CD14-positive monocyte (primary cell): ENCODE results near the gene SUCLG2. TPM values are rescaled to one million over a fixed set of nuclear protein-coding genes. Genes with fewer than 3 reads are reported as not detected.

Experiments
- DNase-seq, 3 donors: peaks; one replicate each; pipeline ENCODE4 v3.0.0-alpha.2; 2011 to 2022
- H2AFZ ChIP-seq: 2 replicates; pipeline ENCODE4 v1.6.0; 2012; ENCODE audit warnings: mild to moderate bottlenecking, low read depth, low read length, inconsistent platforms; ENCODE audit not compliant: insufficient read depth, poor library complexity, severe bottlenecking
- H3K27ac ChIP-seq, 2 donors: 1 replicate in 1 of 2; 2 replicates in 1 of 2; pipeline ENCODE4 v1.5.1; 2012 to 2013; ENCODE audit warnings: low read length in 2 of 2, control low read depth in 1 of 2, inconsistent platforms in 1 of 2, low read depth in 1 of 2, mild to moderate bottlenecking in 1 of 2
- H3K27me3 ChIP-seq, 2 donors: one replicate each; pipeline versions ENCODE4 v1.6.0 to v1.6.1; 2011 to 2013; ENCODE audit warnings: low read length in 2 of 2; ENCODE audit not compliant: control insufficient read depth in 2 of 2, insufficient read depth in 2 of 2
- H3K36me3 ChIP-seq, 2 donors: replicated peaks in 1 of 2; 1 replicate in 1 of 2; 2 replicates in 1 of 2; pipeline versions ENCODE4 v1.5.1 to v1.6.1; 2012 to 2013; ENCODE audit warnings: low read length in 2 of 2, control low read depth in 1 of 2, inconsistent platforms in 1 of 2, mild to moderate bottlenecking in 1 of 2; ENCODE audit not compliant: insufficient read depth in 2 of 2, control insufficient read depth in 1 of 2
- H3K4me1 ChIP-seq, 2 donors: 1 replicate in 1 of 2; 2 replicates in 1 of 2; pipeline versions ENCODE4 v1.5.1 to v1.6.1; 2012 to 2013; ENCODE audit warnings: low read length in 2 of 2, control low read depth in 1 of 2, inconsistent platforms in 1 of 2, mild to moderate bottlenecking in 1 of 2, moderate library complexity in 1 of 2; ENCODE audit not compliant: insufficient read depth in 2 of 2, control insufficient read depth in 1 of 2
- H3K4me2 ChIP-seq: replicated peaks from 2 replicates; pipeline ENCODE3; 2012; ENCODE audit warnings: low read length, moderate library complexity, mild to moderate bottlenecking; ENCODE audit not compliant: poor library complexity, severe bottlenecking; ENCODE audit errors: extremely low read depth
- H3K4me3 ChIP-seq, 3 experiments: fragments of 200-600 bp in 1 of 3; sonication (generic) in 1 of 3; replicated peaks in 1 of 3; 1 replicate in 2 of 3; 2 replicates in 1 of 3; pipeline ENCODE4 v1.5.1; 2011 to 2013; ENCODE audit warnings: low read length in 3 of 3, mild to moderate bottlenecking in 3 of 3, control low read depth in 2 of 3, low read depth in 2 of 3, inconsistent platforms in 1 of 3, moderate library complexity in 1 of 3
- H3K79me2 ChIP-seq: 2 replicates; pipeline ENCODE4 v1.6.0; 2012; ENCODE audit warnings: mild to moderate bottlenecking, control low read depth, inconsistent platforms, low read length, moderate library complexity; ENCODE audit not compliant: insufficient read depth
- H3K9ac ChIP-seq: 2 replicates; pipeline ENCODE4 v1.6.0; 2017; ENCODE audit warnings: low read length, mild to moderate bottlenecking; ENCODE audit not compliant: insufficient read depth, poor library complexity, severe bottlenecking
- H3K9me3 ChIP-seq, 2 donors: replicated peaks in 1 of 2; 1 replicate in 1 of 2; 2 replicates in 1 of 2; pipeline versions ENCODE4 v1.5.1 to v1.6.1; 2012 to 2013; ENCODE audit warnings: low read length in 2 of 2, control low read depth in 1 of 2; ENCODE audit not compliant: control insufficient read depth in 1 of 2, insufficient read depth in 1 of 2
- H4K20me1 ChIP-seq: 2 replicates; pipeline ENCODE4 v1.6.0; 2012; ENCODE audit warnings: mild to moderate bottlenecking, low read length, control low read depth, moderate library complexity; ENCODE audit not compliant: insufficient read depth
- H3K27ac Mint-ChIP-seq, 7 donors: one replicate each; pipeline ENCODE4 v1.8.0; 2020; ENCODE audit warnings: mild to moderate bottlenecking in 7 of 7, mixed read lengths in 7 of 7, moderate library complexity in 6 of 7, inconsistent platforms in 2 of 7
- H3K27me3 Mint-ChIP-seq, 3 donors: one replicate each; pipeline ENCODE4 v1.8.0; 2021 to 2022; ENCODE audit warnings: low read depth in 3 of 3, mild to moderate bottlenecking in 3 of 3, mixed read lengths in 3 of 3, moderate library complexity in 3 of 3, inconsistent platforms in 1 of 3
- H3K36me3 Mint-ChIP-seq, 2 donors: one replicate each; pipeline ENCODE4 v1.8.0; 2020; ENCODE audit warnings: mixed read lengths in 2 of 2, inconsistent platforms in 1 of 2, mild to moderate bottlenecking in 1 of 2
- H3K4me1 Mint-ChIP-seq: one replicate; pipeline ENCODE4 v1.8.0; 2020; ENCODE audit warnings: mild to moderate bottlenecking, mixed read lengths
- H3K4me3 Mint-ChIP-seq, 2 donors: one replicate each; pipeline ENCODE4 v1.8.0; 2020; ENCODE audit warnings: mild to moderate bottlenecking in 2 of 2, mixed read lengths in 2 of 2, moderate library complexity in 1 of 2
- H3K9me3 Mint-ChIP-seq, 7 donors: one replicate each; pipeline ENCODE4 v1.8.0; 2020 to 2022; ENCODE audit warnings: mixed read lengths in 7 of 7, mild to moderate bottlenecking in 6 of 7, moderate library complexity in 6 of 7, inconsistent platforms in 2 of 7
- CTCF ChIP-seq: fragments of 200-600 bp; IDR thresholded peaks from one replicate; pipeline ENCODE4 v1.8.0; 2022; ENCODE audit warnings: antibody characterized with exemption, mild to moderate bottlenecking
- WGBS: methylation state at CpG from one replicate; pipeline ENCODE4 v1.1.5; 2013; ENCODE audit warnings: missing lambda C conversion rate; ENCODE audit not compliant: insufficient coverage; 5-methylcytosine and 5-hydroxymethylcytosine counted together
- intact Hi-C, 2 donors: fragments of 100-400 bp; cut with micrococcal nuclease; formaldehyde crosslinking; loops; one replicate each; pipeline versions ENCODE4 v1.15.0 to v1.15.1; 2023
- polyA plus RNA-seq, 3 donors: library from polyadenylated mRNA; depleted of rRNA in 1 of 3; unstranded in 2 of 3; stranded (reverse) in 1 of 3; fragments of 300-500 nt in 2 of 3; fragments of >200 nt in 1 of 3; fragmentation: Illumina TruSeq in 2 of 3; gene quantifications; 1 replicate in 2 of 3; 2 replicates in 1 of 3; pipeline ENCODE4 v1.2.3, GENCODE V29; 2012 to 2021

The SUCLG2 gene
- polyA plus RNA-seq, 3 donors = 10.8 to 37.5 (median 32.9) TPM

GRCh38 chr3:67335813-67336212 lies 318.6 kb downstream of the SUCLG2 start:
- Histone ChIP-seq H3K4me1 (no peaks in the 10 kb centered on the region), H3K4me3 (no peak overlapping the region), H3K9ac (no peak overlapping the region), H2AFZ (no peak overlapping the region), H3K79me2 (no peaks in the 10 kb centered on the region), H3K36me3 (no peaks in the 10 kb centered on the region), H3K9me3 (no peaks in the 10 kb centered on the region), H4K20me1 (no peaks in the 10 kb centered on the region), H3K4me2 (no peak overlapping the region), H3K27me3 (no peaks in the 10 kb centered on the region), H3K27ac (no peak overlapping the region)
- WGBS = no CpG with 5 or more reads among the region's 2 CpGs
- H3K4me1 Mint-ChIP-seq = no peaks in the 10 kb centered on the region
- intact Hi-C loops = no loop called here
- no peak overlapping the region for H3K4me3 Mint-ChIP-seq
- DNase-seq = no peak
- H3K9me3 Mint-ChIP-seq = peaks cover 2 to 6% (median 4%) of the 10 kb centered on the region in 7 donors
- H3K27ac Mint-ChIP-seq = no peak overlapping the region
- TF ChIP-seq CTCF = no peak
- H3K27me3 Mint-ChIP-seq = no peaks in the 10 kb centered on the region
- no peaks in the 10 kb centered on the region for H3K36me3 Mint-ChIP-seq

GRCh38 chr3:67334588-67334987 lies 319.8 kb downstream of the SUCLG2 start:
- no peaks in the 10 kb centered on the region for H3K36me3 Mint-ChIP-seq
- no peaks in the 10 kb centered on the region for H3K27me3 ChIP-seq
- H3K27ac Mint-ChIP-seq = no peak overlapping the region
- no peak overlapping the region for H3K4me3 ChIP-seq
- no peak for DNase-seq
- no peaks in the 10 kb centered on the region for H3K36me3 ChIP-seq
- H3K27me3 Mint-ChIP-seq = no peaks in the 10 kb centered on the region
- no peak overlapping the region for H3K4me2 ChIP-seq
- no peak overlapping the region for H3K27ac ChIP-seq
- H2AFZ ChIP-seq = no peak overlapping the region
- H3K79me2 ChIP-seq = no peaks in the 10 kb centered on the region
- no peak for TF ChIP-seq CTCF
- H4K20me1 ChIP-seq = no peaks in the 10 kb centered on the region
- H3K4me1 ChIP-seq = no peaks in the 10 kb centered on the region
- H3K9me3 ChIP-seq = no peaks in the 10 kb centered on the region
- no peaks in the 10 kb centered on the region for H3K4me1 Mint-ChIP-seq
- no peak overlapping the region for H3K9ac ChIP-seq
- peaks cover 2 to 6% (median 4%) of the 10 kb centered on the region in 7 donors for H3K9me3 Mint-ChIP-seq
- no peak overlapping the region for H3K4me3 Mint-ChIP-seq
- intact Hi-C loops = no loop called here
